K562 (cell line): Measurements from ENCODE around the gene JPT2. TPM values are rescaled to one million over a fixed set of nuclear protein-coding genes. Genes with fewer than 3 reads are reported as not detected.
"Not testable (repeated sequence)": the region's sequence is repeated elsewhere in the genome, so short reads cannot be mapped to it uniquely, and the experiment has no call there.

Source experiments
- ATAC-seq: fragments of 200-7000 bp; cut with Tn5 transposase; 3 replicates; pipeline ENCODE4 v1.9.1; 2020; ENCODE audit warnings: moderate library complexity
- BruUV-seq: library from RNA; stranded (reverse); fragments of 400-500 nt; replicated peaks from 2 replicates; lab custom pipeline; 2021; lab: Mats Ljungman, UMichigan
- CTCF ChIA-PET: fragments of 300-600 bp; formaldehyde crosslinking; extraction: SDS; loops from one replicate; lab custom pipeline; 2021; ENCODE audit warnings: low intra/inter-chr PET ratio; lab: Yijun Ruan, JAX
- POLR2A ChIA-PET: fragments of 300-600, 350-650 bp; sonication (Branson Sonifier 250); formaldehyde crosslinking; extraction: SDS; loops from one replicate; lab custom pipeline; 2021; ENCODE audit warnings: antibody characterized with exemption, inconsistent platforms; lab: Yijun Ruan, JAX
- DNase-seq, 4 experiments: peaks; one replicate each; pipeline versions ENCODE4 v3.0.0 to v3.0.0-alpha.2; 2011 to 2018; ENCODE audit warnings: low spot score in 3 of 4, mixed read lengths in 3 of 4; ENCODE audit errors: extremely low read depth in 1 of 4
- FAIRE-seq: peaks from 2 replicates; lab custom pipeline; 2011; peaks lifted over from hg19 to GRCh38; lab: Jason Lieb, UNC
- H2AFZ ChIP-seq: 2 replicates; pipeline ENCODE4 v1.6.0; 2011; ENCODE audit warnings: low read depth, low read length, control low read depth, inconsistent platforms
- H3K27ac ChIP-seq: fragments of 200-600 bp; 3 replicates; pipeline ENCODE4 v1.8.0; 2011; ENCODE audit warnings: low read depth, mild to moderate bottlenecking, control low read depth, inconsistent platforms, low read length, moderate library complexity, mixed read lengths; ENCODE audit errors: extremely low read depth
- H3K27me3 ChIP-seq, 2 experiments: fragments of 300-600 bp in 1 of 2; 2 replicates in 1 of 2; 3 replicates in 1 of 2; pipeline versions ENCODE4 v1.6.0 to v1.8.0; 2011; ENCODE audit warnings: inconsistent platforms in 2 of 2, low read length in 2 of 2, mild to moderate bottlenecking in 1 of 2, mixed read lengths in 1 of 2, moderate library complexity in 1 of 2; ENCODE audit not compliant: control insufficient read depth in 2 of 2, insufficient read depth in 2 of 2
- H3K36me3 ChIP-seq: fragments of 300-600 bp; 3 replicates; pipeline ENCODE4 v1.8.0; 2011; ENCODE audit warnings: mild to moderate bottlenecking, low read length, inconsistent platforms; ENCODE audit not compliant: control insufficient read depth, insufficient read depth
- H3K4me1 ChIP-seq, 2 experiments: fragments of 200-600 bp in 1 of 2; replicated peaks in 1 of 2; 2 replicates in 1 of 2; 3 replicates in 1 of 2; pipeline versions ENCODE4 v1.5.1 to v1.8.0; 2011; ENCODE audit warnings: inconsistent platforms in 2 of 2, low read length in 2 of 2, mild to moderate bottlenecking in 1 of 2, mixed read lengths in 1 of 2, moderate library complexity in 1 of 2; ENCODE audit not compliant: control insufficient read depth in 2 of 2, insufficient read depth in 2 of 2
- H3K4me2 ChIP-seq: 2 replicates; pipeline ENCODE4 v1.6.1; 2011; ENCODE audit warnings: low read length, control low read depth, inconsistent platforms, mixed read lengths; ENCODE audit not compliant: insufficient read depth
- H3K4me3 ChIP-seq: fragments of 200-600 bp; sonication (generic), shearing (Covaris generic); 2 replicates; pipeline ENCODE4 v1.5.1; 2016; ENCODE audit warnings: control low read depth, inconsistent platforms
- H3K79me2 ChIP-seq: fragments of 200-600 bp; 3 replicates; pipeline ENCODE4 v1.8.0; 2011; ENCODE audit warnings: low read length, inconsistent platforms; ENCODE audit not compliant: control insufficient read depth, insufficient read depth
- H3K9ac ChIP-seq, 2 experiments: 2 replicates each; pipeline versions ENCODE4 v1.6.0 to v1.6.1; 2011; ENCODE audit warnings: low read depth in 2 of 2, low read length in 2 of 2, control low read depth in 1 of 2, inconsistent platforms in 1 of 2, mild to moderate bottlenecking in 1 of 2, mixed read lengths in 1 of 2; ENCODE audit not compliant: insufficient read depth in 1 of 2
- H3K9me1 ChIP-seq: one replicate; pipeline ENCODE4 v1.6.0; 2011; ENCODE audit warnings: inconsistent platforms, mild to moderate bottlenecking, low read length, moderate library complexity; ENCODE audit not compliant: control insufficient read depth, insufficient read depth
- H3K9me3 ChIP-seq: replicated peaks from 2 replicates; pipeline ENCODE4 v1.5.1; 2011; ENCODE audit warnings: low read depth, low read length, inconsistent platforms; ENCODE audit not compliant: control insufficient read depth, insufficient read depth
- H4K20me1 ChIP-seq: replicated peaks from 2 replicates; pipeline ENCODE4 v1.6.1; 2011; ENCODE audit warnings: low read length, inconsistent platforms, mixed read lengths; ENCODE audit not compliant: control insufficient read depth, insufficient read depth
- LEF1 ChIP-seq: fragments of 450-650 bp; IDR thresholded peaks from 2 replicates; pipeline ENCODE4 v1.6.1; 2016; ENCODE audit warnings: mild to moderate bottlenecking
- WGBS: fragments of 100-300 bp; shearing (Covaris generic); methylation state at CpG from one replicate; pipeline ENCODE4 v1.1.6; 2016; ENCODE audit warnings: low coverage, mixed read lengths; ENCODE audit not compliant: insufficient coverage; ENCODE audit errors: missing lambda C conversion rate; 5-methylcytosine and 5-hydroxymethylcytosine counted together
- in situ Hi-C: fragments of 300-500 bp; cut with MboI; formaldehyde crosslinking; loops from 4 replicates; pipeline ENCODE4 v1.15.0; 2018; ENCODE audit warnings: inconsistent platforms, mixed read lengths
- intact Hi-C: fragments of 100-400 bp; cut with micrococcal nuclease; formaldehyde crosslinking; loops from 2 replicates; pipeline ENCODE4 v1.14.2; 2022
- polyA plus RNA-seq, 8 experiments: library from polyadenylated mRNA; depleted of rRNA in 4 of 8; stranded (reverse) in 5 of 8; unstranded in 3 of 8; fragments of >200 nt; fragmentation: Nextera tagmentation in 2 of 8; fragmentation: Illumina TruSeq in 1 of 8; extraction: Ambion mirVana in 2 of 8; extraction: Trizol in 1 of 8; gene quantifications; 2 replicates each; pipeline versions ENCODE4 v1.2.1 to v1.2.3, GENCODE V29; 2011 to 2014; ENCODE audit warnings: inconsistent platforms in 1 of 8, missing spikeins in 1 of 8
- total RNA-seq, 7 experiments: library from RNA; depleted of rRNA in 6 of 7; stranded (reverse); fragments of >200 nt in 6 of 7; fragmentation: Illumina TruSeq in 2 of 7; extraction: Trizol in 2 of 7; gene quantifications; 2 replicates each; pipeline versions ENCODE4 v1.2.1 to v1.2.3, GENCODE V29; 2011 to 2021; ENCODE audit warnings: low replicate concordance in 1 of 7

The JPT2 gene
- total and polyA plus RNA-seq, 9 of the 15 experiments (the other 6 are each of a cell fraction or from before 2014, with no cell fraction given): 25.5 to 133 (median 106) TPM

DNA sequence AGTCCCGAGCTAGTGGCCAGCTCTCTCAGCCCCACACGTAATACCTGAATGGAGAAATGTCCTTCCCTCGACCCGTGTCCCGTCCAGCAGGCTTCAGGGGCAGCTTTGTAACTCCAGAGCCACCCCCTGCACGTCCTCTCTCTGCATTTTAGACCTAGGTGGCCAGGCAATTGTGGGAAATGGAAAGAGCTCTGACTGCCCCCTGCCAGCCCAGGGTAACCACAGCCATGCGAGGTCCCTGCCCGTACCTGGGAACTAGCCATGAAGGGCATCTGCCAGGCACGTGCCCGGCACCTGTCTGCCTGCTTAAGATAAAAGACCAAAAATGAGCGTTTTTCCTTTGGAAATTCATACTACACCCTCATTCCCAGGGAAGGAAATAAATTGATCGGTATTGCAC, 37.1 kb downstream of the JPT2 start:
- ChIA-PET CTCF (no interaction called here), POLR2A (interaction anchor here (0.7 to 0.9 kb wide), 2 partner anchors 14 to 53 kb away, joined by 3 read pairs; no protein-coding TSS in a partner anchor)
- H3K9me3 ChIP-seq: no peaks in the 10 kb centered on the region
- peaks cover 11% of the 10 kb centered on the region; the same call in 1 of the 2 replicates for H4K20me1 ChIP-seq
- H3K27me3 ChIP-seq: no peaks in the 10 kb centered on the region
- H3K4me1 ChIP-seq: peaks cover 0 to 12% of the 10 kb centered on the region in 2 experiments; a peak in 2 of 5 replicates
- DNase-seq: no peak
- H3K79me2 ChIP-seq: peaks cover 47% of the 10 kb centered on the region
- no peaks in the 10 kb centered on the region for H3K9me1 ChIP-seq
- H3K36me3 ChIP-seq: peaks cover 10% of the 10 kb centered on the region; the same call in 2 of the 3 replicates
- no peak overlapping the region for H3K27ac ChIP-seq
- no peak overlapping the region for H2AFZ ChIP-seq
- intact Hi-C loops: no loop called here
- H3K4me3 ChIP-seq: no peak overlapping the region
- 92% methylated on average over 12 of the region's 12 CpGs for WGBS
- peak overlapping the region in 1 of 2 experiments; percentile 55; a peak in 1 of 4 replicates for H3K9ac ChIP-seq
- in situ Hi-C loops: no loop called here
- TF ChIP-seq LEF1: no peak
- H3K4me2 ChIP-seq: no peak overlapping the region
- no peak for ATAC-seq
- BruUV-seq: no TSS peak
- FAIRE-seq: no peak

- H3K9me3 ChIP-seq, BruUV-seq, POLR2A ChIA-PET, CTCF ChIA-PET, ATAC-seq, intact Hi-C loops, FAIRE-seq, in situ Hi-C loops, H3K27me3 ChIP-seq, H3K36me3 ChIP-seq, H3K4me3 ChIP-seq, H3K9ac ChIP-seq, H3K4me2 ChIP-seq, H3K27ac ChIP-seq, H3K9me1 ChIP-seq, DNase-seq, H2AFZ ChIP-seq: not testable (repeated sequence)
- H4K20me1 ChIP-seq: 0 out of 2 replicates have a peak, but pooled peaks cover 11% of the 10 kb centered on the region
- WGBS: 84% methylated on average over 10 of the region's 10 CpGs
- peaks cover 32% of the 10 kb centered on the region for H3K79me2 ChIP-seq
- peaks cover 5 to 14% of the 10 kb centered on the region in 2 experiments; a peak in 3 of 5 replicates for H3K4me1 ChIP-seq
Observed at GRCh38 chr16:1718236-1718635, 40.2 kb downstream of the JPT2 start.
